Mesenchymal stem cell (in vitro differentiated cells and primary cell): ENCODE results near the gene LAPTM4A.
A peak's percentile ranks its signal among the peaks of the same experiment; 100 is the strongest.

Experiments
- DNase-seq: peaks from one replicate; pipeline ENCODE4 v3.0.0-alpha.2; 2013
- H2AFZ ChIP-seq: one replicate; pipeline ENCODE4 v1.6.1; 2013; ENCODE audit warnings: low read depth, mild to moderate bottlenecking, control low read depth, inconsistent platforms, low read length, moderate library complexity
- H2AK5ac ChIP-seq: 2 replicates; pipeline ENCODE4 v1.6.1; 2013; ENCODE audit warnings: low read length, moderate library complexity, mild to moderate bottlenecking, inconsistent platforms; ENCODE audit not compliant: severe bottlenecking
- H2BK120ac ChIP-seq: one replicate; pipeline ENCODE4 v1.6.1; 2013; ENCODE audit warnings: low read depth, mild to moderate bottlenecking, inconsistent platforms, low read length, moderate library complexity
- H2BK12ac ChIP-seq, 2 experiments: one replicate each; pipeline ENCODE4 v1.6.1; 2013; ENCODE audit warnings: inconsistent platforms in 2 of 2, low read length in 2 of 2, mild to moderate bottlenecking in 2 of 2, moderate library complexity in 2 of 2, control low read depth in 1 of 2
- H2BK15ac ChIP-seq: one replicate; pipeline ENCODE4 v1.6.1; 2013; ENCODE audit warnings: mild to moderate bottlenecking, low read depth, inconsistent platforms; ENCODE audit not compliant: poor library complexity, severe bottlenecking
- H2BK5ac ChIP-seq: 2 replicates; pipeline ENCODE4 v1.6.1; 2013; ENCODE audit warnings: low read depth, mild to moderate bottlenecking, low read length, control low read depth, inconsistent platforms; ENCODE audit not compliant: poor library complexity, severe bottlenecking
- H3K14ac ChIP-seq, 2 experiments: one replicate each; pipeline ENCODE4 v1.6.1; 2013; ENCODE audit warnings: inconsistent platforms in 2 of 2, low read length in 2 of 2, control low read depth in 1 of 2, mild to moderate bottlenecking in 1 of 2, moderate library complexity in 1 of 2
- H3K18ac ChIP-seq, 2 experiments: one replicate each; pipeline ENCODE4 v1.6.1; 2013; ENCODE audit warnings: inconsistent platforms in 2 of 2, low read length in 2 of 2, control low read depth in 1 of 2, low read depth in 1 of 2, mild to moderate bottlenecking in 1 of 2
- H3K23ac ChIP-seq, 2 experiments: one replicate each; pipeline ENCODE4 v1.6.1; 2013; ENCODE audit warnings: inconsistent platforms in 2 of 2, low read length in 2 of 2, mild to moderate bottlenecking in 2 of 2, moderate library complexity in 2 of 2, control low read depth in 1 of 2
- H3K27ac ChIP-seq: 2 replicates; pipeline ENCODE4 v1.5.1; 2013; ENCODE audit warnings: mild to moderate bottlenecking, moderate library complexity, low read length, control low read depth, inconsistent platforms; ENCODE audit not compliant: poor library complexity, severe bottlenecking
- H3K27me3 ChIP-seq, 2 experiments: 2 replicates each; pipeline versions ENCODE4 v1.6.1 to v1.7.0; 2013; ENCODE audit warnings: low read length in 2 of 2, mild to moderate bottlenecking in 2 of 2, moderate library complexity in 2 of 2, control low read depth in 1 of 2, inconsistent platforms in 1 of 2; ENCODE audit not compliant: control insufficient read depth in 1 of 2, insufficient read depth in 1 of 2
- H3K36me3 ChIP-seq, 2 experiments: 2 replicates each; pipeline versions ENCODE4 v1.6.1 to v1.7.0; 2013; ENCODE audit warnings: low read length in 2 of 2, control low read depth in 1 of 2, inconsistent platforms in 1 of 2, low read depth in 1 of 2, mild to moderate bottlenecking in 1 of 2; ENCODE audit not compliant: insufficient read depth in 2 of 2, control insufficient read depth in 1 of 2
- H3K4ac ChIP-seq, 2 experiments: one replicate each; pipeline ENCODE4 v1.6.1; 2013; ENCODE audit warnings: inconsistent platforms in 2 of 2, low read length in 2 of 2, mild to moderate bottlenecking in 2 of 2, moderate library complexity in 2 of 2, control low read depth in 1 of 2, low read depth in 1 of 2
- H3K4me1 ChIP-seq: 2 replicates; pipeline ENCODE4 v1.6.1; 2013; ENCODE audit warnings: low read depth, low read length, control low read depth; ENCODE audit not compliant: control insufficient read depth, insufficient read depth
- H3K4me2 ChIP-seq: 2 replicates; pipeline ENCODE4 v1.6.1; 2013; ENCODE audit warnings: low read length, mild to moderate bottlenecking, inconsistent platforms; ENCODE audit not compliant: poor library complexity, severe bottlenecking
- H3K4me3 ChIP-seq, 2 experiments: 2 replicates each; pipeline versions ENCODE4 v1.5.1 to v1.7.0; 2013; ENCODE audit warnings: low read length in 2 of 2, mild to moderate bottlenecking in 2 of 2, control low read depth in 1 of 2, low read depth in 1 of 2; ENCODE audit not compliant: insufficient read depth in 1 of 2
- H3K79me1 ChIP-seq: replicated peaks from 2 replicates; pipeline ENCODE4 v1.6.1; 2013; ENCODE audit warnings: mild to moderate bottlenecking, control low read depth, low read length, inconsistent platforms; ENCODE audit not compliant: poor library complexity, severe bottlenecking
- H3K9ac ChIP-seq: 2 replicates; pipeline ENCODE4 v1.7.0; 2013; ENCODE audit warnings: mild to moderate bottlenecking, low read length, moderate library complexity
- H3K9me3 ChIP-seq: 2 replicates; pipeline ENCODE4 v1.7.0; 2013; ENCODE audit warnings: mild to moderate bottlenecking, low read length; ENCODE audit not compliant: control insufficient read depth
- H4K8ac ChIP-seq: one replicate; pipeline ENCODE4 v1.6.1; 2013; ENCODE audit warnings: inconsistent platforms, mild to moderate bottlenecking, low read length, moderate library complexity
- H4K91ac ChIP-seq: one replicate; pipeline ENCODE4 v1.6.1; 2013; ENCODE audit warnings: mild to moderate bottlenecking, low read length, inconsistent platforms
- WGBS: methylation state at CpG from one replicate; pipeline ENCODE4 v1.1.7; 2013; ENCODE audit warnings: mixed read lengths; 5-methylcytosine and 5-hydroxymethylcytosine counted together

The LAPTM4A gene

DNA sequence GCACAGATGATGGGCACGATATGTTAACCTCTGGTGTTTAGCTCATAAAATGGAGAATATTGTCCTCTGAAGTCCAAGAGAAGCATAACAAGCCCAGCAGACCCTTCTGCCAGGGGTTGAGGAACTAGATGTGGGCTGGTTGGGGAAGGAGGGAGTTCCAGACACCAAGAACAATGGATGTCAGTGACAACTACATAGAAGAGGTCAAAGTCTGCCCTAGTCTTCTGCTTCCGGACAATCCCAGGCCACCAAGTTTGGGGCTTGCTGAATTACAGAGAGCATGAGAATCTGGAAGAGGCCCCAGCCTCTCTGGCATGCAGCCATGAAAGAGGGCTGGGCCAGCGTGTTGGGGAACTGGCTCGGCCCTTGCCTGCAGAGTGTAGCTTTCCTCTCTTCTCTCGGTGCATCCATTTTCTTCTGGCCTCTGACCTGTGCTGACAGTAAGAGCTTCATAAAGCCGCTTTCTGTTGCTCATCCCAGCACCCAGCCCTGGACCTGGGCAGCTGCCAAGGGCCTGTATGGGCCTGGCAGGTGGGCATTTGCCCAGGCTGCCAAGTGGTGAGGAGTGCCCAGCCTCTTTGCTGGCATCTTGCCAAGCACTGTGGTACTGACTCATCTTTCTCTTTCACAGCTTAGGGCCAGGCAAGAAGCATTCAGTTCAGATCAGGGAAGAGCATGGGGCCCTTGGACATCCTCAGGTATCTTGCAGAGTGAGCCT is 14.6 kb upstream of the LAPTM4A start:
- DNase-seq: peak; percentile 58
- peak overlapping the region in 1 of 2 experiments; percentile 50 for H3K4me3 ChIP-seq
- no peak overlapping the region for H3K4ac ChIP-seq
- H3K18ac ChIP-seq: no peak overlapping the region
- WGBS: 88% methylated on average over 6 of the region's 6 CpGs
- H3K14ac ChIP-seq: peak overlapping the region in 1 of 2 experiments; percentile 2
- H2AK5ac ChIP-seq: peak overlapping the region; percentile 46
- H3K27ac ChIP-seq: peak overlapping the region; percentile 10
- no peak overlapping the region for H2BK120ac ChIP-seq
- no peak overlapping the region for H4K91ac ChIP-seq
- peaks cover 2% of the 10 kb centered on the region for H3K79me1 ChIP-seq
- H4K8ac ChIP-seq: no peak overlapping the region
- H2BK5ac ChIP-seq: no peak overlapping the region
- peaks cover 14% of the 10 kb centered on the region for H3K9me3 ChIP-seq
- no peak overlapping the region for H2BK12ac ChIP-seq
- H3K27me3 ChIP-seq: no peaks in the 10 kb centered on the region
- H2AFZ ChIP-seq: no peak overlapping the region
- H2BK15ac ChIP-seq: no peak overlapping the region
- H3K36me3 ChIP-seq: no peaks in the 10 kb centered on the region
- H3K23ac ChIP-seq: peak overlapping the region in 1 of 2 experiments; percentile 23
- peaks cover 23% of the 10 kb centered on the region for H3K4me1 ChIP-seq
- H3K9ac ChIP-seq: no peak overlapping the region
- H3K4me2 ChIP-seq: no peak overlapping the region

DNA sequence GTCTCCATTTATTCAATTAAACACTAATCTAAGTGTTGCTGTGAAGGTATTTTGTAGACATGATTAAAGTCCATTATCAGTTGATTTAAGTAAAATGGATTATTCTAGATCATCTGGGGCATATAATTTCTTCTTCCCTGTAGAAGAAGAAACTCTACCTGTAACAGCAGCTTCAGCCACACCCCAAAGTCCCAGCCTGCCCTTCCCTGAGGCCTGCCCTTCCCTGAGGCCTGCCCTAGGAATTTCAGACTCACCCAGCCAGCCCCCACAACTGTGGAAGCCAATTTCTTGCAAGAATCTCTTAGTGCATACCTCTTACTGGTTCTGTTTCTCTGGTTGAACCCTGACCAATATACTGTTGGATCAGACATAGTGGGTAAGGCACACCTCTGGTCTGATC is 13.4 kb upstream of the LAPTM4A start:
- Histone ChIP-seq H2BK15ac (no peak overlapping the region), H3K18ac (no peak overlapping the region), H2AK5ac (no peak overlapping the region), H2BK5ac (no peak overlapping the region), H3K4me3 (no peak overlapping the region), H3K36me3 (no peaks in the 10 kb centered on the region), H4K91ac (no peak overlapping the region), H3K9ac (no peak overlapping the region), H3K4me2 (no peak overlapping the region), H2BK12ac (no peak overlapping the region), H4K8ac (no peak overlapping the region), H3K4ac (no peak overlapping the region), H3K14ac (no peak overlapping the region), H2BK120ac (no peak overlapping the region), H3K9me3 (peaks cover 14% of the 10 kb centered on the region), H3K23ac (no peak overlapping the region), H3K4me1 (peaks cover 23% of the 10 kb centered on the region), H3K27me3 (no peaks in the 10 kb centered on the region), H3K27ac (no peak overlapping the region), H3K79me1 (peaks cover 2% of the 10 kb centered on the region), H2AFZ (no peak overlapping the region)
- no peak for DNase-seq

DNA sequence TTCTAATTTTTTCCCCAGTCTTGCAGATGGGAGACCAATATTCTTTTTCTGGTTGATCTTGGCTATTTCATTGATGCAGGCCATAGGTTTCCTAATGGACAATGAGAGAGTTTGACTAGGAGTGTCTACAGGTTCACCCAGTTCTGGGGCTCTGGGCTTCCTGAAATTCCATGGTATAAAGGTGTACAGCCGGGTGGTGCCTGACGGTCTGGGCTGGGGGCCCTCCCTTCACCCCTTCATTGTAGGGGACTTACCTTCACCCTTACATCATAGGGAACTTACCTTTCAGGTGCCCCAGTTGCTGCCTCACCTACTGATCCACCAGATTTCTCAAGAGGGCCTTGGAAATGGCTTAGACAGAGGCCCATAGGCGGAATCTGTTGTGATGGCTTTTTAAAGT is 13.0 kb upstream of the LAPTM4A start:
- peaks cover 14% of the 10 kb centered on the region for H3K9me3 ChIP-seq
- H4K8ac ChIP-seq: no peak overlapping the region
- no peak overlapping the region for H3K9ac ChIP-seq
- H3K27me3 ChIP-seq: no peaks in the 10 kb centered on the region
- no peak for DNase-seq
- no peak overlapping the region for H3K4ac ChIP-seq
- H2AFZ ChIP-seq: no peak overlapping the region
- peaks cover 2% of the 10 kb centered on the region for H3K79me1 ChIP-seq
- H3K27ac ChIP-seq: peak overlapping the region; percentile 6
- H3K4me2 ChIP-seq: no peak overlapping the region
- H4K91ac ChIP-seq: no peak overlapping the region
- no peak overlapping the region for H3K18ac ChIP-seq
- H3K4me3 ChIP-seq: no peak overlapping the region
- H3K36me3 ChIP-seq: no peaks in the 10 kb centered on the region
- H2AK5ac ChIP-seq: peak overlapping the region; percentile 23
- H2BK120ac ChIP-seq: no peak overlapping the region
- no peak overlapping the region for H3K14ac ChIP-seq
- H2BK5ac ChIP-seq: no peak overlapping the region
- WGBS: 100% methylated on average over 2 of the region's 3 CpGs
- no peak overlapping the region for H3K23ac ChIP-seq
- H2BK12ac ChIP-seq: no peak overlapping the region
- peaks cover 23% of the 10 kb centered on the region for H3K4me1 ChIP-seq
- peak overlapping the region; percentile 49 for H2BK15ac ChIP-seq

DNA sequence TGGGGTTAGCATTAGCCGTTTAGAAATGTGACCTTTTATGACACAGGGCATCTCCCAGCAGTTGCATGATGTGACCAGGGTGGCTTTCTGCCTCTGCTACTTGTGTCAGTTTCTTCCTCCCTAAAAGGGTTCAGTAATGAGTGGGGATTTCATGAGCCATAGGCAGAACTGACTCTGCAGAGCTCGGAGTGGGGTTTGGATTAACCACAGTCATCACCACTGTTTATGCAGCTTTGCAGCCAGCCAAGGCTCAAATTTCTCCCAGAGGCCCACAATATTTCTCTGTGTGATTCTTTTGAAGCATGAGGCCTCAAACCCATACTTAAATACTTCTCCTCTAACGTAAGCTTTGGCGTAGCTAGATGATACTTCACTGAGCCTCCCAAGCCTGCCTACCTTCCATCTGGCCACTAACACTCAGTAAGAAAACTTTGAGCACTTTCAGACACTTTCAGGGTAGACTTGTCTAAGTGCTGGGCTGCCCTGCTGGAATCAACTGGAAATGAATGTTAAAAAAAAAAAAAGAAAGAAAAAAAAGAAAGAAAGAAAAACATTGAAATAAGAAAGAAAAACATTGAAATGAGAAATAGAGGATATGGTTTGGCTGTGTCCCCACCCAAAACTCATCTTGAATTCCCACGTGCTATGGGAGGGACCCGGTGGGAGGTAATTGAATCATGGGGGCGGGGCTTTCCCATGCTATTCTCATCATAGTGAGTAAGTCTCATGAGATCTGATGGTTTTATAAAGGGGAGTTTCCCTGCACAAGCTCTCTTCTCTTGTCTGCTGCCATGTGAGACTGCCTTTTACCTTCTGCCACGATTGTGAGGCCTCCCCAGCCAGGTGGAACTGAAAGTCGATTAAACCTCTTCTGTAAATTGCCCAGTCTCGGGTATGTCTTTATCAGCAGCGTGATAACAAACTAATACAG is 11.5 kb upstream of the LAPTM4A start:
- 76% methylated on average over 11 of the region's 11 CpGs for WGBS
- Histone ChIP-seq H3K4me3 (peak overlapping the region in 1 of 2 experiments; percentile 55), H3K14ac (no peak overlapping the region), H3K27ac (peak overlapping the region; percentile 94), H2AK5ac (peak overlapping the region; percentile 89), H2BK120ac (no peak overlapping the region), H3K18ac (no peak overlapping the region), H4K8ac (no peak overlapping the region), H4K91ac (no peak overlapping the region), H3K23ac (no peak overlapping the region), H3K4me2 (peak overlapping the region; percentile 33), H2AFZ (no peak overlapping the region), H3K4me1 (peaks cover 22% of the 10 kb centered on the region), H3K4ac (peak overlapping the region in 1 of 2 experiments; percentile 10), H2BK5ac (peak overlapping the region; percentile 74), H3K27me3 (no peaks in the 10 kb centered on the region), H3K9me3 (peaks cover 14% of the 10 kb centered on the region), H3K36me3 (no peaks in the 10 kb centered on the region), H3K79me1 (peaks cover 2% of the 10 kb centered on the region), H2BK15ac (no peak overlapping the region), H3K9ac (peak overlapping the region; percentile 76), H2BK12ac (no peak overlapping the region)
- DNase-seq: peak; percentile 85
